ENCODE results near the gene TLR2.
"Not testable (repeated sequence)": the region's sequence is repeated elsewhere in the genome, so short reads cannot be mapped to it uniquely, and the experiment has no call there.

Gene TLR2

DNA sequence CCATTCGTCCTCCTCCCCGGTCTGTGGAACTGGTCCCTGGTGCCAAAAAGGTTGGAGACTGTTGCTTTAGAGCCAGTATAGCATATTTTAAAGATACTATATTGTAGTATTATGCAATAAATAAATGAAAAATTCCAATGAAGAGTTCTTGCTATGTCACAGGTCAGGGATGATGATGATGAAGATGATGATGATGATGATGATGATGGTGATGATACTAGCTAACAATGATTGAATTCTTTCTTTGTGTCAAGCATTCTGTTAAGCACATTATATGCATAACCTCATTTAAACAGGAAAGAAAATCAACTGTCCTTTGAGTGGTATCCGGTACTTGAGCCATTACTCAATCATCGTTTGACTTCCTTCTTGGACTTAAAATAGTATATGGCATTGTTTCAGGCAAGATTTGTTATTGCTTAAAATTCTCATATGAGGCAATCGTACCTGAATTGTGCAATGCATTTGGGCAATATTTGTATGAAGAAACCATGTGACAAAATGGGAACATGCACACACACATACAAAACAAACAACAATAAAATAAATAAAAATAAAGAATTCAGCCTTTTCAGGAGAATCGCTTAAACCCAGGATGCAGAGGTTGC lies 22.8 kb upstream of the TLR2 start:
- no peak for DNase-seq (ENCODE audit: low read depth in 2 of 3, low spot score in 2 of 3)

DNA sequence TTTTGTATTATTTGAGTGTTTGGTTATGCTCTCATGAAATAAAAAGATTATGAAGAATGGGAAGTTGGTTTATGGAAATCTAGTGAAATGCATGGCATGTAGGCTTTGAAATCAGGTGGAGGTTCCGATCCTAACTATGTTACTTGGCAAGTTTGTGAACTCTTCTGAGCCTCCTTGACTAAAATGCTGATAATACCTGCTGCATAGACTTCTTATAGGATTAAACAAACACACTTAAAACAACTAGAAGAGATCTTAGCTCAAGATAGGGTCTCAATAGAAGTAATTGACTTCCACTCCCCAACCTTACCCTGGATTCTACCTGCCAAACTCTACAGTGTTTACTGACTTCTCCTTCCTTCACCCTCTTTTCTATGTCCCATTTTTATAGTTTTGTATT lies 22.2 kb upstream of the TLR2 start:
- DNase-seq (ENCODE audit: low read depth in 2 of 3, low spot score in 2 of 3), result no peak

DNA sequence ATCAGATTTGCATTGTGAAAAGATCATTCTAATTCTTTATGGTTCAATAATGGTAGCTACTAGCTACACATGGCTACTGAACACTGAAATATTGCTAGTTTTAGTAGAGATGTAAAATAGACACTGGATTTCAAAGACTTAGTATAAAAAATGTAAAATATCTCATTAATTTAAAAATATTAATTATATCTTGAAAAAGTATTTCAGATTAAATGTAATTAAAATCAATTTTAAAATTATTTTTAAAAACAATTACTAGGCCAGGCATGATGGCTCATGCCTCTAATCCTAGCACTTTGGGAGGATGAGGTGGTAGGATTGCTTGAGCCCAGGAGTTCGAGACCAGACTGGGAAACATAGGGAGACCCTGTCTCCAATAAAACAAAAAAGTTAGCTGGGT lies 20.4 kb upstream of the TLR2 start:
- DNase-seq (ENCODE audit: low read depth in 2 of 3, low spot score in 2 of 3), result no peak

DNA sequence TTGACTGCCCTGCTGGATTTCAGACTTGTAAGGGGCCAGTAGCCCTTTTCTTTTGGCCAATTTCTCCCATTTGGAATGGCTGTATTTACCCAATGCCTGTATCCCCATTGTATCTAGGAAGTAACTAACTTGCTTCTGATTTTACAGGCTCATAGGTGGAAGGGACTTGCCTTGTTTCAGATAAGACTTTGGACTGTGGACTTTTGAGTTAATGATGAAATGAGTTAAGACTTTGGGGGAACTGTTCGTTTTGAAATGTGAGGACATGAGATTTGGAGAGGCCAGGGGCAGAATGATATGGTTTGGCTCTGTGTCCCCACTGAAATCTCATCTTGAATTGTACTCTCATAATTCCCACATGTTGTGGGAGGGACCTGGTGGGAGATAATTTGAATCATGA lies 17.6 kb upstream of the TLR2 start:
- not testable (repeated sequence) for DNase-seq (ENCODE audit: low read depth in 2 of 3, low spot score in 2 of 3)

DNA sequence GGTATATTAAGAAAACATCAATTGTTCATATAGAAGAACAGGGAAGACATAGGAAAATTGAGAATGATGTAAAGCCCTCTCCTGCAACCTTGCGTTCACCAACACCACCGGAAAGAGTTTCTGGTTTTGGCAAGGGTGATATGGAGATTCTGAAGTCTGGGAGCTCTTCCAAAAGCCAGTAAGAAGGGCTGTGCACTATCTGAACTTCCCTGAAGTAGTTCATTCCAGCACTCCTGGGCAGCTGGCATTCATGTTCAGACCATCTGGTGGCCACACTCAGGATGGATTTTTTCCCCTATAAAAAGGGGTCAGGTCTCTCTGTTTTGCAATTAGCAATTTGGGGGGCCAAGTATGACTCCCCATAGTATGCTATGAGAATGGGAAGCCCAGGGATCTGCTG lies 15.4 kb upstream of the TLR2 start:
- DNase-seq (ENCODE audit: low read depth in 2 of 3, low spot score in 2 of 3), result no peak

DNA sequence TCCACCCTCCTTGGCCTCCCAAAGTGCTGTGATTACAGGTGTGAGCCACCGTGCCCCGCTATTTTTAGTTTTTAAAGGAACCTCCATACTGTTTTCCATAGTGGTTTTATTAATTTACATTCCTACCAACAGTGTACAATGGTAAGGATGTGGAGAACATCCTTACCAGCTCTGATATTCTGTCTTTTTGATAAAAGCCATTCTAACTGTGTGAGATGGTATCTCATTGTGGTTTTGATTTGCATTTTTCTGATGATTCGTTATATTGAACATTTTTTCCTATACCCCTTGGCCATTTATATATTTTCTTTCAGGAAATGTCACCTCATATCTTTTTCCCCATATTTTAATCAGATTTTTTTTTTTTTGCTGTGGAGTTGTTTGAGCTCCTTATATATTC lies 14.2 kb upstream of the TLR2 start:
- no peak for DNase-seq (ENCODE audit: low read depth in 2 of 3, low spot score in 2 of 3)

DNA sequence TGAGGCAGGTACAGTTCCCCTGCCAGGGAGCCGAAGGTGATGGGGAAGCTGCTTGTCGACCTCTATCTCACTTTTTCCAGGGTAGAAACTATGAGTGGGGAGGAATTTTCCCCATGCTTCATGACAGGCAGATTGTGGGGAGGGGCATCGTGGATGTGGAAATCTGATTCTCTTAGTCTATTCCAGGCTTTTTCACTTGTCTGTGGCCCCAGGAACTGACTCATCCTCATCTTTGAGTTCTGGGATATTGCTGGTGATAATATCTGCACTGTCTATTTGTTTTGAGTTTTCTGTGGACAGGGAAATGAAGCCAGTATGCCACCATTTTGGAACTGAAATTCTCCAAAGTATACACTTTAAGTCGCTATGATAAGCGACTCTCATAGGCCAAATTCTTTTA lies 7.6 kb upstream of the TLR2 start:
- no peak for DNase-seq (ENCODE audit: low read depth in 2 of 3, low spot score in 2 of 3)

DNA sequence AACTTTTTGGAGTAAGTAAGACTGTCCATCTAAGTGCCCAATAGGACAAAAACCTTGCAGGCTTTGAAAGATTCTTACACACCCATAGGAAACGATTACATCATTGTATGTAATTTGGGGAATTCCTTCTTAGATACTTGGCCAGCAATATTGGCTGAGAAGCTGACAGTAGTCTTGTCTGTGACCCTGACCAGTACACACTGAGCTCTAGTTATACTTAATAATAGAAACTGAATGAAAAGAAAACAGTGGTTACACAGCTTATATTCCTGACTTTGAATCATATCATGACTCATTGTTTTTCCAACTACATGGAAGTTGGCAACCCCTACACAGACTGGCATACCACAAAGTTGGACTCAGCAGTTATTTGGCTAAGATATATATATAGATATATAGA lies 7.1 kb upstream of the TLR2 start:
- DNase-seq (ENCODE audit: low read depth in 2 of 3, low spot score in 2 of 3), result no peak

DNA sequence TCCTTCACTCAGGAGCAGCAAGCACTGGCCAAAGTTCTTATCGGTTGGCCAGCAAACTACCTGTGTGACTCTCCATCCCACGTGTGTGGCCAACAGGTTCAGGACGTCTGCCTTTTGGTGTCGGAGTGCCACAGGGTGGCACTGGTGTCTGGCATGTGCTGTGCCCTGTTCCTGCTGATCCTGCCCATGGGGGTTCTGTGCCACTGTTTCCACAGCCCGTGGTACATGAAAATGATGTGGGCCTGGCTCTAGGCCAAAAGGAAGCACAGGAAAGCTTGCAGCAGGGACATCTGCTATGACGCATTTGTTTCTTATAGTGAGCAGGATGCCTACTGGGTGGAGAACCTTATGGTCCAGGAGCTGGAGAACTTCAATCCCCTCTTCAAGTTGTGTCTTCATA lies 4.6 kb upstream of the TLR2 start:
- no peak for DNase-seq (ENCODE audit: low read depth in 2 of 3, low spot score in 2 of 3)

DNA sequence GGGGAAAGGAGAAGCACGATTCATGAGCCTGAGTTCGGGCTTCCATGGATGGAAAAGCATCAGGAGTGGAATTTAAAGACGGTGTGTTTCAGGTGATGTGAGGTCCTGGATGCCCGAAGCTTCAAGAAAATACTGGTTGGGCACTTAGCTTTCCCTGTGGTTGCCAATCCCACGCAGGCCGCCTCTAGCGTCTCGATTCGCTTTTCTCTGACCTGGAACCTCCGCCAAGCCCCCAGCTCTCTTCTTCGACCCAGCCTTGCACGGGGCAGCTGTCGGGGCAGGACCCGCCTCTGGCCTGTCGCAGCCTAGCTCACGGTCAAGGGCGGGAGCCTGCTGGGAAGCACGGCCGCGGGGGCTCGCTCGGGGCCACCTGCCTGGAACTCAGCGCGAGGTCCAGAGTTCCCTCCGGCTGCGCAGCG lies 308 bp upstream of the TLR2 start:
- DNase-seq (ENCODE audit: low read depth in 2 of 3, low spot score in 2 of 3), result no peak

DNA sequence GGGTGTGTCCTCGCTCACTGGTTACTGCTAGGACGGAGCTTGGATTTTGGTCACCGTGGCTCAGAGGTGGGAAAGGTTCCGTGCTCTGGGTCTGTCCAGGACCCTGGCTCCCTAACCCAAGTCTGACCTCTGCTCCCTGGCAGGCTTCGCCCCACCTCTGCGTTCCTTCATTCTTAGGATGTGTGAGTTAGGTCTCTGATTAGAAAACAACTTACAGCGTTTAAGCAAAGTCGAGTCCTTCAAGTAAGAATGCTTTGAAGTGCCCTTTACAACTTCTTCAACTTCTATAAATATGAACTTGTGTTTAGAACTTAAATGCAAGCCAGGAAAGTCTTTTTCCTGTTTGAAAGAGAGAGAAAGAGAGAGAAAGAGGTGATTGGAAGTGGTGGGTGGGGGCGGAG lies 891 bp downstream of the TLR2 start:
- no peak for DNase-seq (ENCODE audit: low read depth in 2 of 3, low spot score in 2 of 3)

DNA sequence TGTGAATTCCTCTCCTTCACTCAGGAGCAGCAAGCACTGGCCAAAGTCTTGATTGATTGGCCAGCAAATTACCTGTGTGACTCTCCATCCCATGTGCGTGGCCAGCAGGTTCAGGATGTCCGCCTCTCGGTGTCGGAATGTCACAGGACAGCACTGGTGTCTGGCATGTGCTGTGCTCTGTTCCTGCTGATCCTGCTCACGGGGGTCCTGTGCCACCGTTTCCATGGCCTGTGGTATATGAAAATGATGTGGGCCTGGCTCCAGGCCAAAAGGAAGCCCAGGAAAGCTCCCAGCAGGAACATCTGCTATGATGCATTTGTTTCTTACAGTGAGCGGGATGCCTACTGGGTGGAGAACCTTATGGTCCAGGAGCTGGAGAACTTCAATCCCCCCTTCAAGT lies 20.4 kb downstream of the TLR2 start:
- DNase-seq (ENCODE audit: low read depth in 2 of 3, low spot score in 2 of 3), result no peak

DNA sequence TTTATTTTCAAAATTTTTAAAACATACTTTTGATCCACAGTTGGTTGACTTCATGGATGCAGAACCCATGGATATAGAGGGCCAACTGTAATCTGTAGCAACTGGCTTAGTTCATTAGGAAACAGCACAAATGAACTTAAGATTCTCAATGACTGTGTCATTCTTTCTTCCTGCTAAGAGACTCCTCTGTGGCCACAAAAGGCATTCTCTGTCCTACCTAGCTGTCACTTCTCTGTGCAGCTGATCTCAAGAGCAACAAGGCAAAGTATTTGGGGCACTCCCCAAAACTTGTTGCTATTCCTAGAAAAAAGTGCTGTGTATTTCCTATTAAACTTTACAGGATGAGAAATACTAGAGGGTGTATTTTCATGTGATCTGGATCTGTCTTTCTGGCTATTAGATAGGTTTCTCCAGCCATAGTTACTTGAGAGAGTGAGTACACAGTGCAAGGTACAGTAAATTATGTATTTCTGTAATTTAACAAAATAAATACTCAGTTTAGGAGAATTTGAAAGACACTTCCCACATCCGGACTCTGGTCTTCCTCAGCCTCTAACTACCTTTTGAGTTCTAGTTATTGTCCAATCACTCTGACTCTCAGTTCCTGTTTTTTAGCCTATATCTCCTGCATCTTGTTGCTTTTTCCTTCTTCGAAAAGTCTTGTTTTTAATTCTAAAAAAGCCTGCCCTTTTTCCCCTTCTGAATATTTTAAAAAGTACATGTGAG lies 21.8 kb downstream of the TLR2 start:
- no peak for DNase-seq (ENCODE audit: low read depth in 2 of 3, low spot score in 2 of 3)

DNA sequence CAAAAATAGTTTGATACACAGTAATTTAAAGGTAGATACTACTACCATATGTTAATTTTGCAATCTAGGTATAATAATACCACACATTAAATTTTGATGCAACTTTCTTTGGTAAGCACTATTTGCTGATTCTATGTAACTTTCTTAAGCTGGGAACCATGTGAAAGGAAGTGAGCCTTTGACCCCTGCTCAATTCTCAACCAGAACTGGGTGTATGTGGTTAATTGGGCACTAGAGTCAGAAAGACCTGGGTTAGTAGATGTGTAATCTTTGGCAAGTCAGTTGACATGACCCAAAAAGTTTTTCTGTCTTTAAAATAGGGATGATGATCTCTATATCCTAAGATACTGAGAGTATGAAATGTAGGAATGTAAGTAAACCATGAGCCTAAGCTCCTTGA lies 22.4 kb downstream of the TLR2 start:
- no peak for DNase-seq (ENCODE audit: low read depth in 2 of 3, low spot score in 2 of 3)

DNA sequence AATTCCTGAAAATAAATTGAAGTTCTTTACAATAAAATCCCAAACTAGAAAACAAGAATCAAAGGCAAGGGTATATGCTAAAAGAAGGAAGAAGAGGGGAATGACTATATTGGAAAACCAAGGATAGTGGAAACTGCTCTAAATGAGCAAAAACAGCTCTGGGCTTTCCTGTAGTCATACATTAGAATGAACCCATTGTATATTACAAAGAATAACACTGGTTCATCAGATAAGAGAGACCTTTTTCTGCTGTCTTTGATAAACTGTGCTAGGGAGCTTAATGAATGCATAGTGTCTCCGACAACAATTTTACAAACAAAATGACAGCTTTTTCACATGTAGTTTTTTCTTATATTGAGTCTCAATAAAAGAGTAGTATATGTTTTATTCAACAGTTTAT lies 26.6 kb downstream of the TLR2 start:
- DNase-seq (ENCODE audit: low read depth in 2 of 3, low spot score in 2 of 3), result no peak

DNA sequence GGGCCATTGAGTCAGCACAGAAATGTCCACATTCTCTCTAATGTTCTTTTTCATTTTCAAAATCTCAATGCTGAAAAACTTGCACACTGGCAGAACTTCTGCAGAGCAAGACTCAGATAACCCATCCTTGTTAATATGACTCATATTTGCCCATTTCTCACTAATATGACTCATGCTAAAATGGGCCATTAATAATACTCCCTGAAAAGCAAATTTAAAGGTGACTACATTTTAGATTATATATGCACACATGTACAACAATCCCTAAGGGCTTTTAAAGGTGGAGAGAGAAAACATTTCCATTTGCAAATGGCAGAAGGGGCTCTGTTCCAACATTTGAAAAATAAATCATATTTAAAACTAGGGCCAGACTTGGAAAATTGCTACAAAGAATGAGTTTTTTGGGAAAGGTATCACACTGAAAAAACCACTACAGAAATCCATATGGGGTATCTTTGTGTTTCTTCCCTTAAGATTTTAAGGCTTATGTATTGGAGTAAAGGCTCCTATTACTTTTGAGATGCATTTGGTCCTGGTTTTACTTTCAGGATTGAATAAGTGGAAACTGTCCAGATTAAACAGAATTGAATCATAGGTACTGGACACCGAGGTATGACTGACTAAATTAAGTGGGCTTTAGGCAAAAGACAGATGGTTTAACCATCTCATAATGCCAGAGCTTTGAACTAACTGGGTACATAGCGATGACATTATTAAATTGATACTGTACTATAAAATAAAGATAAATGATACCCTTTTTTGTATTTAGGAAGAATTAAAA lies 30.0 kb downstream of the TLR2 start:
- DNase-seq (ENCODE audit: low read depth in 2 of 3, low spot score in 2 of 3), result no peak

DNA sequence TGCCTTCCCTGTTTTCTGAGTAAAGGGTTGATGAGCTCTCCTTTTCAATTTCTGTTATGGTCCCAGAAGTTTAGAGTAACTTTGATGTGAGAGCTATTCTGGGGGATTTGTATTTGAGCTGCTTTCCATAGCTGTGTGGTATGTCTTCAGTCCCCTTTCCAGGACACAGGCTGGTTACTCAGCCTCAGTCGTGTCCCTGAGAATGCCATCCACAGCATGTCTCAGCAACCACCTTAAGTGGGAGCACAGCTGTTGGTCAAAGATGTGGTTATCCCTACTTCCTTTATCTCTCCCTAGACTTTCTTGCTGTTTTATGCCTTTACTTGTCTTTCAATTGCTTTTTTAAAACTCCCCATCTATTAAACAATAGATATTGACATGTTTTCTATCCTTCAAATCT lies 38.0 kb downstream of the TLR2 start:
- no peak for DNase-seq (ENCODE audit: low read depth in 2 of 3, low spot score in 2 of 3)

DNA sequence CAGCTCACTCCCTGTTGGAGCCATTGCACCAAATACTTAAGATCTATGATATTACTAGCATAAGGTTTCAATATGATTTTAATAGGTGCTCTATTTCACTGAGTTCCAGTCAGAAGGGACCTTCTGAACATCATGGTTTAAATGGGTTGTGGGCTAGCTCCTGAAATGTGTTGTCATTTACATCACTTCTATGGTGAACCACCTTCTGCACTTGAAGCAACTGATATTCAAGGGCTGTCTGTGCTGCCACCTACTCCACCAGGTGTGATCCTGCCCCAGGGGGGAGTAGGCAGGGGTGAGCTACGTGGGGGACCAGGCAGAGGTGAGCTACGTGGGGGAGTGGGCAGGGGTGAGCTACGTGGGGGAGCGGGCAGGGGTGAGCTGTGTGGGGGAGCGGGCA lies 40.5 kb downstream of the TLR2 start:
- DNase-seq (ENCODE audit: low read depth in 2 of 3, low spot score in 2 of 3), result no peak

DNA sequence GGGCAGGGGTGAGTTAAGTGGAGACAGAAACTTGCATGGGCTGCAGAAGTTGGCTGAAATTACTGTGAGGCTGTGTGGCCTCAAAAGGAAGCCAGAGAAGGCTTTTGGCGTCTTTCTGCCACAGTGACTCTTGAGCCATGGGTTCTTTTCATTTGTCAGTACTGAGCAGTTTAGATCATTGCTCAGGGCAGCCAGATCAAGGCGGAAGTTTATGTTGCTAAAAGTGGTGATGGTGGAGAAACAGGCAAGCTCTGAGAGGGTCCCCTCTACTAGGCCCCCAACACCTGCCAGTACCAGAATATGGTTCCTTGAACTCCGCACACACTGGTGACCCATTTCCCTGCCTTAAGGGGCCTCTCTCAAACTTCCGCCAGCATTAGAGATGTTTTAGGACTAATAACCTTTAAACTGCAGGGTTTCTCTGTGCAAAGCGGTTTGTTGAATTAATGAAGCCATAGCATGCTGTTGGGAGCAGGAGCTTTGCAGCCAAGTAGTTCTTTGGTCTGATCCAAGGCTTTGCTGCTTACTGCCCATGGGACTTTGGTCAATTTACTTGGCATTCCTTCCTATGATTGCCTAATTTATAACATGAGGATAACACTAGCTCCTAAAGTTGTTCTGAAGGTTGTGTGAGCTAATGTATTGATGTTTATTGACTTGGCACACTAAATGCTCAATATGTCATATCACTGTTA lies 41.2 kb downstream of the TLR2 start:
- no peak for DNase-seq (ENCODE audit: low read depth in 2 of 3, low spot score in 2 of 3)

DNA sequence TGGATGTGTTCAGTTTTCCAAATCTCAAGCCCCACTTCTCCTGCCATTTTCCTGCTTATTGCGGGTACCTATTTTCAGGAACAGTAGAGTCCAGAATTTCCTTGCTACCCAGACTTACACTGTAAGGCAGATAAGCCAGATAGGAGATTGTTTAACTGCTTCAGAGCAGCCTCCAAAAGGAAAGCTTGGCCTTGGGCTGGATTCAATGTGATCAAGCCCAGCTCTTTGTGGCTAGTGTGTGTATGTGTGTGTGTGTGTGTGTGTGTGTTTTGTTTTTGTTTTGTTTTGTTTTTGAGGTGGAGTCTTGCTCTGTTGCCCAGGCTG lies 41.7 kb downstream of the TLR2 start:
- no peak for DNase-seq (ENCODE audit: low read depth in 2 of 3, low spot score in 2 of 3)

DNA sequence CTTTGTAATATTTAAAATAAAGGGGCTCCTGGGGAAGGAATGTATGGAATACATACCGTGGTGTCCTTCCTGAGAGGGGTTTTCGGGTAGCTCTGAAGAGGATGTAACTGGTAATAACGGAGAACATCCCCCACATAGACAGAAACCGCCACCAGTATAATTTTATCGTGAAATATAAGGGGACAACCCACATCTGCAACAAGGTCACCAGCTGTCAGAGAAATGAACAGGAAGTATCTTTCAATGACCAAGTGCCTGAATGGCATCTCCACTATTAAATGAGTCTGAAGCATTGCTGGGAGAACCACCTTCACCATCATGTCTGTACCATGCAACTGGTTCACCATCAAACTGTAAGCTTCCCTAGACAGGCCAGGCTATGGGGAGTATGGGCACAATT lies 44.1 kb downstream of the TLR2 start:
- DNase-seq (ENCODE audit: low read depth in 2 of 3, low spot score in 2 of 3), result no peak

DNA sequence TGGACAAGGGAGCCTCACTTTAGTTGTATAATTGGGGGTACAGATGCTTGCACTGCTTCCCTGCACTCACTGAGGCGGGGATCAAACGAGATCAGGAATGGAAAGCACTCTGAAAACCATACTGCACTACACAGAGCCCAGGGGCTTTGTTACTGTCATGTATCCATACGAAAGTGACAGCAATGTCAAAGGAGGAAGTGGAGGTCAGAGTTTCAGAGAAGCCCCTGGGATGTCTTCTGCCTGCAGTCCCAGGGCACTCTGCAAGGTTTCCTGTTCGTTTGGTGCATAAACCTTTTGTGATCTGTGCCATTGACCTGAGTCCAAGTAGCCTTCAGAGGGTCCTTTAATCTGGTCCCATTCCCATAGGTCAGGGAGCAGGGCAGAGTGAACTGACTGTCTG lies 44.6 kb downstream of the TLR2 start:
- DNase-seq (ENCODE audit: low read depth in 2 of 3, low spot score in 2 of 3), result no peak

Measured in activated CD8-positive, alpha-beta memory T cell treated with anti-CD3 and anti-CD28 coated beads for 48 hours (primary cell).